GM12874 (cell line): Measurements from ENCODE around the gene CTNNA2.

Experiments used
- CTCF ChIP-seq: IDR thresholded peaks from 2 replicates; pipeline ENCODE4 v1.5.1; 2011; ENCODE audit warnings: low read depth, mild to moderate bottlenecking, control low read depth, low read length, moderate library complexity; ENCODE audit not compliant: insufficient read depth

CTNNA2 gene

GRCh38 chr2:79580175-79580574 lies 67.3 kb downstream of the CTNNA2 start:
- no peak for TF ChIP-seq CTCF

GRCh38 chr2:79585701-79586433 lies 73.0 kb downstream of the CTNNA2 start:
- TF ChIP-seq CTCF = no peak

- TF ChIP-seq CTCF = no peak
Measured at GRCh38 chr2:79591281-79591680, 78.4 kb downstream of the CTNNA2 start.

- no peak for TF ChIP-seq CTCF
Measured at GRCh38 chr2:79593237-79593867, 80.5 kb downstream of the CTNNA2 start.

- TF ChIP-seq CTCF = no peak
Measured at GRCh38 chr2:79596403-79596802, 83.6 kb downstream of the CTNNA2 start.

- no peak for TF ChIP-seq CTCF
Measured at GRCh38 chr2:79604748-79605147, 91.9 kb downstream of the CTNNA2 start.

- TF ChIP-seq CTCF = no peak
Measured at GRCh38 chr2:79611448-79612016, 98.7 kb downstream of the CTNNA2 start.
